K562 (cell line): ENCODE data around the gene CHSY3. TPM values are rescaled to one million over a fixed set of nuclear protein-coding genes. Genes with fewer than 3 reads are reported as not detected.

Experiments used
- ATAC-seq: fragments of 200-7000 bp; cut with Tn5 transposase; 3 replicates; pipeline ENCODE4 v1.9.1; 2020; ENCODE audit warnings: moderate library complexity
- BruUV-seq: library from RNA; stranded (reverse); fragments of 400-500 nt; replicated peaks from 2 replicates; lab custom pipeline; 2021; lab: Mats Ljungman, UMichigan
- CTCF ChIA-PET: fragments of 300-600 bp; formaldehyde crosslinking; extraction: SDS; loops from one replicate; lab custom pipeline; 2021; ENCODE audit warnings: low intra/inter-chr PET ratio; lab: Yijun Ruan, JAX
- POLR2A ChIA-PET: fragments of 300-600, 350-650 bp; sonication (Branson Sonifier 250); formaldehyde crosslinking; extraction: SDS; loops from one replicate; lab custom pipeline; 2021; ENCODE audit warnings: antibody characterized with exemption, inconsistent platforms; lab: Yijun Ruan, JAX
- DNase-seq, 4 experiments: peaks; one replicate each; pipeline versions ENCODE4 v3.0.0 to v3.0.0-alpha.2; 2011 to 2018; ENCODE audit warnings: low spot score in 3 of 4, mixed read lengths in 3 of 4; ENCODE audit errors: extremely low read depth in 1 of 4
- FAIRE-seq: peaks from 2 replicates; lab custom pipeline; 2011; peaks lifted over from hg19 to GRCh38; lab: Jason Lieb, UNC
- H2AFZ ChIP-seq: 2 replicates; pipeline ENCODE4 v1.6.0; 2011; ENCODE audit warnings: low read depth, low read length, control low read depth, inconsistent platforms
- H3K27ac ChIP-seq: fragments of 200-600 bp; 3 replicates; pipeline ENCODE4 v1.8.0; 2011; ENCODE audit warnings: low read depth, mild to moderate bottlenecking, control low read depth, inconsistent platforms, low read length, moderate library complexity, mixed read lengths; ENCODE audit errors: extremely low read depth
- H3K27me3 ChIP-seq, 2 experiments: fragments of 300-600 bp in 1 of 2; 2 replicates in 1 of 2; 3 replicates in 1 of 2; pipeline versions ENCODE4 v1.6.0 to v1.8.0; 2011; ENCODE audit warnings: inconsistent platforms in 2 of 2, low read length in 2 of 2, mild to moderate bottlenecking in 1 of 2, mixed read lengths in 1 of 2, moderate library complexity in 1 of 2; ENCODE audit not compliant: control insufficient read depth in 2 of 2, insufficient read depth in 2 of 2
- H3K36me3 ChIP-seq: fragments of 300-600 bp; 3 replicates; pipeline ENCODE4 v1.8.0; 2011; ENCODE audit warnings: mild to moderate bottlenecking, low read length, inconsistent platforms; ENCODE audit not compliant: control insufficient read depth, insufficient read depth
- H3K4me1 ChIP-seq, 2 experiments: fragments of 200-600 bp in 1 of 2; replicated peaks in 1 of 2; 2 replicates in 1 of 2; 3 replicates in 1 of 2; pipeline versions ENCODE4 v1.5.1 to v1.8.0; 2011; ENCODE audit warnings: inconsistent platforms in 2 of 2, low read length in 2 of 2, mild to moderate bottlenecking in 1 of 2, mixed read lengths in 1 of 2, moderate library complexity in 1 of 2; ENCODE audit not compliant: control insufficient read depth in 2 of 2, insufficient read depth in 2 of 2
- H3K4me2 ChIP-seq: 2 replicates; pipeline ENCODE4 v1.6.1; 2011; ENCODE audit warnings: low read length, control low read depth, inconsistent platforms, mixed read lengths; ENCODE audit not compliant: insufficient read depth
- H3K4me3 ChIP-seq: fragments of 200-600 bp; sonication (generic), shearing (Covaris generic); 2 replicates; pipeline ENCODE4 v1.5.1; 2016; ENCODE audit warnings: control low read depth, inconsistent platforms
- H3K79me2 ChIP-seq: fragments of 200-600 bp; 3 replicates; pipeline ENCODE4 v1.8.0; 2011; ENCODE audit warnings: low read length, inconsistent platforms; ENCODE audit not compliant: control insufficient read depth, insufficient read depth
- H3K9ac ChIP-seq, 2 experiments: 2 replicates each; pipeline versions ENCODE4 v1.6.0 to v1.6.1; 2011; ENCODE audit warnings: low read depth in 2 of 2, low read length in 2 of 2, control low read depth in 1 of 2, inconsistent platforms in 1 of 2, mild to moderate bottlenecking in 1 of 2, mixed read lengths in 1 of 2; ENCODE audit not compliant: insufficient read depth in 1 of 2
- H3K9me1 ChIP-seq: one replicate; pipeline ENCODE4 v1.6.0; 2011; ENCODE audit warnings: inconsistent platforms, mild to moderate bottlenecking, low read length, moderate library complexity; ENCODE audit not compliant: control insufficient read depth, insufficient read depth
- H3K9me3 ChIP-seq: replicated peaks from 2 replicates; pipeline ENCODE4 v1.5.1; 2011; ENCODE audit warnings: low read depth, low read length, inconsistent platforms; ENCODE audit not compliant: control insufficient read depth, insufficient read depth
- H4K20me1 ChIP-seq: replicated peaks from 2 replicates; pipeline ENCODE4 v1.6.1; 2011; ENCODE audit warnings: low read length, inconsistent platforms, mixed read lengths; ENCODE audit not compliant: control insufficient read depth, insufficient read depth
- C11orf30 ChIP-seq: fragments of 450-650 bp; IDR thresholded peaks from 2 replicates; pipeline ENCODE4 v1.6.1; 2016; ENCODE audit warnings: low read depth, mild to moderate bottlenecking
- DNMT1 ChIP-seq: fragments of 450-650 bp; IDR thresholded peaks from 2 replicates; pipeline ENCODE4 v1.6.1; 2016; ENCODE audit warnings: antibody characterized with exemption, mild to moderate bottlenecking
- HNRNPL ChIP-seq: fragments of 200-400 bp; formaldehyde crosslinking; IDR thresholded peaks from 2 replicates; pipeline ENCODE4 v1.6.1; 2017; ENCODE audit warnings: low read depth, mild to moderate bottlenecking, low read length
- KHSRP ChIP-seq: fragments of 450-650 bp; IDR thresholded peaks from 2 replicates; pipeline ENCODE4 v1.6.1; 2017
- NCOA6 ChIP-seq: fragments of 450-650 bp; IDR thresholded peaks from 2 replicates; pipeline ENCODE4 v1.6.1; 2017; ENCODE audit warnings: mild to moderate bottlenecking
- PCBP2 ChIP-seq: fragments of 200-400 bp; formaldehyde crosslinking; IDR thresholded peaks from 2 replicates; pipeline ENCODE4 v1.6.1; 2018; ENCODE audit warnings: low read length, low read depth, mild to moderate bottlenecking, moderate library complexity; ENCODE audit not compliant: poor library complexity, severe bottlenecking
- RBM34 ChIP-seq: fragments of 200-400 bp; formaldehyde crosslinking; IDR thresholded peaks from 2 replicates; pipeline ENCODE4 v1.6.1; 2018; ENCODE audit warnings: low read length, borderline replicate concordance; ENCODE audit not compliant: insufficient read depth
- RFX5 ChIP-seq: IDR thresholded peaks from 2 replicates; pipeline ENCODE4 v1.6.1; 2011; ENCODE audit warnings: low read depth, mild to moderate bottlenecking, improper control_type of control experiment, low read length
- ZBTB5 ChIP-seq: fragments of 450-650 bp; IDR thresholded peaks from 2 replicates; pipeline ENCODE4 v1.6.1; 2017; ENCODE audit warnings: antibody characterized with exemption
- ZNF217 ChIP-seq: sonication (generic); formaldehyde crosslinking; IDR thresholded peaks from 2 replicates; pipeline ENCODE4 v1.8.0; 2022; ENCODE audit warnings: mild to moderate bottlenecking, missing genetic modification reagents
- ZNF707 ChIP-seq: fragments of 250-450 bp; sonication (Bioruptor Pico); conservative IDR thresholded peaks from 2 replicates; pipeline ENCODE4 v1.8.0; 2022; ENCODE audit warnings: inconsistent platforms, mild to moderate bottlenecking, moderate library complexity
- WGBS: fragments of 100-300 bp; shearing (Covaris generic); methylation state at CpG from one replicate; pipeline ENCODE4 v1.1.6; 2016; ENCODE audit warnings: low coverage, mixed read lengths; ENCODE audit not compliant: insufficient coverage; ENCODE audit errors: missing lambda C conversion rate; 5-methylcytosine and 5-hydroxymethylcytosine counted together
- in situ Hi-C: fragments of 300-500 bp; cut with MboI; formaldehyde crosslinking; loops from 4 replicates; pipeline ENCODE4 v1.15.0; 2018; ENCODE audit warnings: inconsistent platforms, mixed read lengths
- intact Hi-C: fragments of 100-400 bp; cut with micrococcal nuclease; formaldehyde crosslinking; loops from 2 replicates; pipeline ENCODE4 v1.14.2; 2022
- polyA plus RNA-seq, 8 experiments: library from polyadenylated mRNA; depleted of rRNA in 4 of 8; stranded (reverse) in 5 of 8; unstranded in 3 of 8; fragments of >200 nt; fragmentation: Nextera tagmentation in 2 of 8; fragmentation: Illumina TruSeq in 1 of 8; extraction: Ambion mirVana in 2 of 8; extraction: Trizol in 1 of 8; gene quantifications; 2 replicates each; pipeline versions ENCODE4 v1.2.1 to v1.2.3, GENCODE V29; 2011 to 2014; ENCODE audit warnings: inconsistent platforms in 1 of 8, missing spikeins in 1 of 8
- total RNA-seq, 7 experiments: library from RNA; depleted of rRNA in 6 of 7; stranded (reverse); fragments of >200 nt in 6 of 7; fragmentation: Illumina TruSeq in 2 of 7; extraction: Trizol in 2 of 7; gene quantifications; 2 replicates each; pipeline versions ENCODE4 v1.2.1 to v1.2.3, GENCODE V29; 2011 to 2021; ENCODE audit warnings: low replicate concordance in 1 of 7
- TF ChIP-seq, protein P1 (sequence below): fragments of 200-800 bp; sonication (Bioruptor generic); IDR thresholded peaks from 2 replicates; pipeline ENCODE4 v1.6.1; 2016; ENCODE audit warnings: missing genetic modification characterization, missing compliant biosample characterization
- TF ChIP-seq, protein P2 (sequence below), 2 experiments: fragments of 150-350 bp in 1 of 2; IDR thresholded peaks; 2 replicates each; pipeline ENCODE4 v1.6.1; 2012 to 2016; ENCODE audit warnings: low read depth in 2 of 2, low read length in 2 of 2, mild to moderate bottlenecking in 1 of 2, moderate library complexity in 1 of 2

Gene CHSY3
- total and polyA plus RNA-seq, 9 of the 15 experiments (the other 6 are each of a cell fraction or from before 2014, with no cell fraction given) = 0.04 TPM; not detected in 8

DNA sequence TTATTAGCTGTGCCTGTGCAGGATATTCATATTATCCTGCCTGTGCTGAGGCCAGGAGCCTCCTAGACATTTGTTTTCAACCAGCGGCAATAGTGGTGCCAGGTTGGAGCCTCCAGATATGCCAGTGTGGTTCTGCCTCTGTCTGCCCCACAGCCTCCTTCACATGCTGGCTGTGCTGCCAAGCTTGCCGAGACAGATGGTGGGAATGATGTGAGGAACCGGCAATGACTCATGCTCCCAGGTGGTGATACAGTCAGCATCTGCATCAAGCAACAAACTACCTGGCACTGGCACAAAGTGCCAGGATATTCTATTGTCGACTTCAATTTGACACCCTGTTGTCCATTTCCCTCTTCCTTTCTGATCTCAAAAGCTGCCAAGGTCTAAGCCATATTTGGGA is 285.7 kb downstream of the CHSY3 start:
- H4K20me1 ChIP-seq = no peaks in the 10 kb centered on the region
- no peaks in the 10 kb centered on the region; the same call in 1 of the 2 replicates for H3K9me3 ChIP-seq
- WGBS = 0% methylated on average over 4 of the region's 4 CpGs
- H2AFZ ChIP-seq = no peak overlapping the region
- ATAC-seq = no peak
- no peak for DNase-seq
- FAIRE-seq = no peak
- H3K79me2 ChIP-seq = no peaks in the 10 kb centered on the region
- H3K4me3 ChIP-seq = no peak overlapping the region
- H3K36me3 ChIP-seq = no peaks in the 10 kb centered on the region
- H3K27me3 ChIP-seq = no peaks in the 10 kb centered on the region
- no peaks in the 10 kb centered on the region for H3K4me1 ChIP-seq
- BruUV-seq = no TSS peak
- in situ Hi-C loops (no loop called here), intact Hi-C loops (no loop called here)
- H3K9me1 ChIP-seq = no peaks in the 10 kb centered on the region
- CTCF ChIA-PET = no interaction called here
- POLR2A ChIA-PET = no interaction called here
- no peak overlapping the region for H3K27ac ChIP-seq
- no peak overlapping the region for H3K4me2 ChIP-seq
- no peak overlapping the region for H3K9ac ChIP-seq
- TF ChIP-seq NCOA6 = no peak
- no peak for TF ChIP-seq ZBTB5
- TF ChIP-seq RBM34 = no peak
- no peak for TF ChIP-seq ZNF217 (CRISPR knock-in tag)
- no peak for TF ChIP-seq PCBP2
- no peak for TF ChIP-seq RFX5
- no peak for TF ChIP-seq ZNF707 (CRISPR knock-in tag)
- TF ChIP-seq DNMT1 = no peak
- no peak for TF ChIP-seq HNRNPL
- TF ChIP-seq C11orf30 = no peak
- TF ChIP-seq, protein P1, sequence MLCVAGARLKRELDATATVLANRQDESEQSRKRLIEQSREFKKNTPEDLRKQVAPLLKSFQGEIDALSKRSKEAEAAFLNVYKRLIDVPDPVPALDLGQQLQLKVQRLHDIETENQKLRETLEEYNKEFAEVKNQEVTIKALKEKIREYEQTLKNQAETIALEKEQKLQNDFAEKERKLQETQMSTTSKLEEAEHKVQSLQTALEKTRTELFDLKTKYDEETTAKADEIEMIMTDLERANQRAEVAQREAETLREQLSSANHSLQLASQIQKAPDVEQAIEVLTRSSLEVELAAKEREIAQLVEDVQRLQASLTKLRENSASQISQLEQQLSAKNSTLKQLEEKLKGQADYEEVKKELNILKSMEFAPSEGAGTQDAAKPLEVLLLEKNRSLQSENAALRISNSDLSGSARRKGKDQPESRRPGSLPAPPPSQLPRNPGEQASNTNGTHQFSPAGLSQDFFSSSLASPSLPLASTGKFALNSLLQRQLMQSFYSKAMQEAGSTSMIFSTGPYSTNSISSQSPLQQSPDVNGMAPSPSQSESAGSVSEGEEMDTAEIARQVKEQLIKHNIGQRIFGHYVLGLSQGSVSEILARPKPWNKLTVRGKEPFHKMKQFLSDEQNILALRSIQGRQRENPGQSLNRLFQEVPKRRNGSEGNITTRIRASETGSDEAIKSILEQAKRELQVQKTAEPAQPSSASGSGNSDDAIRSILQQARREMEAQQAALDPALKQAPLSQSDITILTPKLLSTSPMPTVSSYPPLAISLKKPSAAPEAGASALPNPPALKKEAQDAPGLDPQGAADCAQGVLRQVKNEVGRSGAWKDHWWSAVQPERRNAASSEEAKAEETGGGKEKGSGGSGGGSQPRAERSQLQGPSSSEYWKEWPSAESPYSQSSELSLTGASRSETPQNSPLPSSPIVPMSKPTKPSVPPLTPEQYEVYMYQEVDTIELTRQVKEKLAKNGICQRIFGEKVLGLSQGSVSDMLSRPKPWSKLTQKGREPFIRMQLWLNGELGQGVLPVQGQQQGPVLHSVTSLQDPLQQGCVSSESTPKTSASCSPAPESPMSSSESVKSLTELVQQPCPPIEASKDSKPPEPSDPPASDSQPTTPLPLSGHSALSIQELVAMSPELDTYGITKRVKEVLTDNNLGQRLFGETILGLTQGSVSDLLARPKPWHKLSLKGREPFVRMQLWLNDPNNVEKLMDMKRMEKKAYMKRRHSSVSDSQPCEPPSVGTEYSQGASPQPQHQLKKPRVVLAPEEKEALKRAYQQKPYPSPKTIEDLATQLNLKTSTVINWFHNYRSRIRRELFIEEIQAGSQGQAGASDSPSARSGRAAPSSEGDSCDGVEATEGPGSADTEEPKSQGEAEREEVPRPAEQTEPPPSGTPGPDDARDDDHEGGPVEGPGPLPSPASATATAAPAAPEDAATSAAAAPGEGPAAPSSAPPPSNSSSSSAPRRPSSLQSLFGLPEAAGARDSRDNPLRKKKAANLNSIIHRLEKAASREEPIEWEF (CRISPR knock-in tag) = no peak
- no peak for TF ChIP-seq KHSRP
- TF ChIP-seq, protein P2, sequence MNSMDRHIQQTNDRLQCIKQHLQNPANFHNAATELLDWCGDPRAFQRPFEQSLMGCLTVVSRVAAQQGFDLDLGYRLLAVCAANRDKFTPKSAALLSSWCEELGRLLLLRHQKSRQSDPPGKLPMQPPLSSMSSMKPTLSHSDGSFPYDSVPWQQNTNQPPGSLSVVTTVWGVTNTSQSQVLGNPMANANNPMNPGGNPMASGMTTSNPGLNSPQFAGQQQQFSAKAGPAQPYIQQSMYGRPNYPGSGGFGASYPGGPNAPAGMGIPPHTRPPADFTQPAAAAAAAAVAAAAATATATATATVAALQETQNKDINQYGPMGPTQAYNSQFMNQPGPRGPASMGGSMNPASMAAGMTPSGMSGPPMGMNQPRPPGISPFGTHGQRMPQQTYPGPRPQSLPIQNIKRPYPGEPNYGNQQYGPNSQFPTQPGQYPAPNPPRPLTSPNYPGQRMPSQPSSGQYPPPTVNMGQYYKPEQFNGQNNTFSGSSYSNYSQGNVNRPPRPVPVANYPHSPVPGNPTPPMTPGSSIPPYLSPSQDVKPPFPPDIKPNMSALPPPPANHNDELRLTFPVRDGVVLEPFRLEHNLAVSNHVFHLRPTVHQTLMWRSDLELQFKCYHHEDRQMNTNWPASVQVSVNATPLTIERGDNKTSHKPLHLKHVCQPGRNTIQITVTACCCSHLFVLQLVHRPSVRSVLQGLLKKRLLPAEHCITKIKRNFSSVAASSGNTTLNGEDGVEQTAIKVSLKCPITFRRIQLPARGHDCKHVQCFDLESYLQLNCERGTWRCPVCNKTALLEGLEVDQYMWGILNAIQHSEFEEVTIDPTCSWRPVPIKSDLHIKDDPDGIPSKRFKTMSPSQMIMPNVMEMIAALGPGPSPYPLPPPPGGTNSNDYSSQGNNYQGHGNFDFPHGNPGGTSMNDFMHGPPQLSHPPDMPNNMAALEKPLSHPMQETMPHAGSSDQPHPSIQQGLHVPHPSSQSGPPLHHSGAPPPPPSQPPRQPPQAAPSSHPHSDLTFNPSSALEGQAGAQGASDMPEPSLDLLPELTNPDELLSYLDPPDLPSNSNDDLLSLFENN (IDR thresholded peaks at IDR 0.05; ENCODE audit: low read depth in 2 of 2, low read length in 2 of 2) = no peak
